ENCODE results near the gene ASPSCR1. TPM values are rescaled to one million over a fixed set of nuclear protein-coding genes. Genes with fewer than 3 reads are reported as not detected.

Gene ASPSCR1
- total and polyA plus RNA-seq, 10 of the 15 experiments (the other 5 are each of a cell fraction or from before 2014, with no cell fraction given): 1.5 to 48.4 (median 25.4) TPM

DNA sequence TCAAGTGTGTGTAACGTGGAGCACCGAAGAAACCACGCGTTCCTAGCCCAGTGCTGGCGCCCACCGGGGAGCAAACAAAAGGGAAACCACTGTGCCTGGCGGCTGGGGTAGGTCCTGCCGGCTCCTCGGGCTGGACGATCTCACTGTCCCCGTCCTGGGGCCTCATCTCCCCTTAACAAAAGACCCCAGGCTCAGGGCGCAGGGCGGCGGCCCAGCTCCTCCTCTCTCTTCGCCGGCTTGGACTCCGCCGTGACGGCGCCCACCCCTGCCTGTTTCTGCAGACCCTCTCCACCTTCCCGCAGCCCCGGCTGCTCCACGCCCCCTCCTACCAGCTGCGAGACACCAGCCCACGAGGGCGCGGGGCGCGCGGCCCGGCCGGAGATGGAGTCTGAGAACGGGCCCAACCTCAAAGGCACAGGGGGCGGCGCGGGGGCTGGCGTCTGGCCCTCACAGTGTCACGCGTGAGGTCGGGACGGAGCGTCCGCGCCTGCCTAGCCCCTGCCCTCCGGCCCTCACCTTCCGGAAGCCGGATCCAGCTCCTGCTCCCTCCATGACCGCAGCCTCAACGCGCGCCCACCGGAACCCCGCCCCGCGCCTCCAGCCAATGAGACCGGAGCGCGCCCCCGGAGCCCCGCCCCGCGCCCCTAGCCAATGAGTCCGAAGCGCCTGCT lies 45.0 kb downstream of the ASPSCR1 start, which contains the start of gene CENPX (continued):
- TF ChIP-seq BHLHE40 (IDR thresholded peaks at IDR 0.05; ENCODE audit: borderline replicate concordance in 1 of 2, low read depth in 2 of 2, low read length in 1 of 2): peak; percentile 6 to 67; a peak in 2 of 4 replicates
- no peak for TF ChIP-seq IKZF2 (IDR thresholded peaks at IDR 0.05)
- TF ChIP-seq, protein P1, sequence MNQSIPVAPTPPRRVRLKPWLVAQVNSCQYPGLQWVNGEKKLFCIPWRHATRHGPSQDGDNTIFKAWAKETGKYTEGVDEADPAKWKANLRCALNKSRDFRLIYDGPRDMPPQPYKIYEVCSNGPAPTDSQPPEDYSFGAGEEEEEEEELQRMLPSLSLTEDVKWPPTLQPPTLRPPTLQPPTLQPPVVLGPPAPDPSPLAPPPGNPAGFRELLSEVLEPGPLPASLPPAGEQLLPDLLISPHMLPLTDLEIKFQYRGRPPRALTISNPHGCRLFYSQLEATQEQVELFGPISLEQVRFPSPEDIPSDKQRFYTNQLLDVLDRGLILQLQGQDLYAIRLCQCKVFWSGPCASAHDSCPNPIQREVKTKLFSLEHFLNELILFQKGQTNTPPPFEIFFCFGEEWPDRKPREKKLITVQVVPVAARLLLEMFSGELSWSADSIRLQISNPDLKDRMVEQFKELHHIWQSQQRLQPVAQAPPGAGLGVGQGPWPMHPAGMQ (IDR thresholded peaks at IDR 0.05; ENCODE audit: borderline replicate concordance): no peak
- 0 out of 3 replicates have a peak, but pooled peaks of 1 of the 2 experiments have one; percentile 14 for TF ChIP-seq EGR1 (IDR thresholded peaks at IDR 0.05; ENCODE audit: borderline replicate concordance in 1 of 2, low read depth in 2 of 2, low read length in 2 of 2)
- no peak for TF ChIP-seq NFYA (IDR thresholded peaks at IDR 0.05; ENCODE audit: borderline replicate concordance, low read depth, low read length)
- TF ChIP-seq LARP7 (IDR thresholded peaks at IDR 0.05): peak; percentile 81
- no peak for TF ChIP-seq CEBPB (IDR thresholded peaks at IDR 0.05; ENCODE audit: borderline replicate concordance in 1 of 2, low read depth in 2 of 2, low read length in 2 of 2)
- TF ChIP-seq, protein P2, sequence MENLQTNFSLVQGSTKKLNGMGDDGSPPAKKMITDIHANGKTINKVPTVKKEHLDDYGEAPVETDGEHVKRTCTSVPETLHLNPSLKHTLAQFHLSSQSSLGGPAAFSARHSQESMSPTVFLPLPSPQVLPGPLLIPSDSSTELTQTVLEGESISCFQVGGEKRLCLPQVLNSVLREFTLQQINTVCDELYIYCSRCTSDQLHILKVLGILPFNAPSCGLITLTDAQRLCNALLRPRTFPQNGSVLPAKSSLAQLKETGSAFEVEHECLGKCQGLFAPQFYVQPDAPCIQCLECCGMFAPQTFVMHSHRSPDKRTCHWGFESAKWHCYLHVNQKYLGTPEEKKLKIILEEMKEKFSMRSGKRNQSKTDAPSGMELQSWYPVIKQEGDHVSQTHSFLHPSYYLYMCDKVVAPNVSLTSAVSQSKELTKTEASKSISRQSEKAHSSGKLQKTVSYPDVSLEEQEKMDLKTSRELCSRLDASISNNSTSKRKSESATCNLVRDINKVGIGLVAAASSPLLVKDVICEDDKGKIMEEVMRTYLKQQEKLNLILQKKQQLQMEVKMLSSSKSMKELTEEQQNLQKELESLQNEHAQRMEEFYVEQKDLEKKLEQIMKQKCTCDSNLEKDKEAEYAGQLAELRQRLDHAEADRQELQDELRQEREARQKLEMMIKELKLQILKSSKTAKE (IDR thresholded peaks at IDR 0.05; ENCODE audit: low read depth, poor library complexity, severe bottlenecking): no peak
- TF ChIP-seq POU2F2 (IDR thresholded peaks at IDR 0.05; ENCODE audit: borderline replicate concordance, low read depth, low read length): no peak
- TF ChIP-seq MXI1 (IDR thresholded peaks at IDR 0.05; ENCODE audit: low read depth, low read length): peak; percentile 39
- TF ChIP-seq SIN3A (IDR thresholded peaks at IDR 0.05; ENCODE audit: low read depth, low read length): peak; percentile 78
- peak; percentile 73 for TF ChIP-seq RUNX3 (IDR thresholded peaks at IDR 0.05; ENCODE audit: low read length)
- TF ChIP-seq, protein P3, sequence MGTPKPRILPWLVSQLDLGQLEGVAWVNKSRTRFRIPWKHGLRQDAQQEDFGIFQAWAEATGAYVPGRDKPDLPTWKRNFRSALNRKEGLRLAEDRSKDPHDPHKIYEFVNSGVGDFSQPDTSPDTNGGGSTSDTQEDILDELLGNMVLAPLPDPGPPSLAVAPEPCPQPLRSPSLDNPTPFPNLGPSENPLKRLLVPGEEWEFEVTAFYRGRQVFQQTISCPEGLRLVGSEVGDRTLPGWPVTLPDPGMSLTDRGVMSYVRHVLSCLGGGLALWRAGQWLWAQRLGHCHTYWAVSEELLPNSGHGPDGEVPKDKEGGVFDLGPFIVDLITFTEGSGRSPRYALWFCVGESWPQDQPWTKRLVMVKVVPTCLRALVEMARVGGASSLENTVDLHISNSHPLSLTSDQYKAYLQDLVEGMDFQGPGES (IDR thresholded peaks at IDR 0.05): no peak
- TF ChIP-seq NR2C2 (IDR thresholded peaks at IDR 0.05; ENCODE audit: borderline replicate concordance, control insufficient read depth, insufficient read length, low read depth): no peak
- peak; percentile 58; the same call in 1 of the 2 replicates for TF ChIP-seq IKZF1 (conservative IDR thresholded peaks at IDR 0.05)
- TF ChIP-seq, protein P4, sequence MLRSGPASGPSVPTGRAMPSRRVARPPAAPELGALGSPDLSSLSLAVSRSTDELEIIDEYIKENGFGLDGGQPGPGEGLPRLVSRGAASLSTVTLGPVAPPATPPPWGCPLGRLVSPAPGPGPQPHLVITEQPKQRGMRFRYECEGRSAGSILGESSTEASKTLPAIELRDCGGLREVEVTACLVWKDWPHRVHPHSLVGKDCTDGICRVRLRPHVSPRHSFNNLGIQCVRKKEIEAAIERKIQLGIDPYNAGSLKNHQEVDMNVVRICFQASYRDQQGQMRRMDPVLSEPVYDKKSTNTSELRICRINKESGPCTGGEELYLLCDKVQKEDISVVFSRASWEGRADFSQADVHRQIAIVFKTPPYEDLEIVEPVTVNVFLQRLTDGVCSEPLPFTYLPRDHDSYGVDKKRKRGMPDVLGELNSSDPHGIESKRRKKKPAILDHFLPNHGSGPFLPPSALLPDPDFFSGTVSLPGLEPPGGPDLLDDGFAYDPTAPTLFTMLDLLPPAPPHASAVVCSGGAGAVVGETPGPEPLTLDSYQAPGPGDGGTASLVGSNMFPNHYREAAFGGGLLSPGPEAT (IDR thresholded peaks at IDR 0.05; ENCODE audit: low read depth): no peak
- peak; percentile 64 for TF ChIP-seq YY1 (IDR thresholded peaks at IDR 0.05; ENCODE audit: low read depth, low read length)
- no peak for TF ChIP-seq MYC (IDR thresholded peaks at IDR 0.05; ENCODE audit: insufficient read depth, insufficient read length, insufficient replicate concordance, low read length, severe bottlenecking)
- peak; percentile 60; the same call in 1 of the 2 replicates for TF ChIP-seq NR2F1 (conservative IDR thresholded peaks at IDR 0.05)
- peak; percentile 82 for TF ChIP-seq POLR2A (IDR thresholded peaks at IDR 0.05; ENCODE audit: low read depth, low read length)
- TF ChIP-seq BACH1 (IDR thresholded peaks at IDR 0.05; ENCODE audit: borderline replicate concordance): peak; percentile 40; the same call in 1 of the 2 replicates
- no peak for TF ChIP-seq BRCA1 (IDR thresholded peaks at IDR 0.05; ENCODE audit: low read depth, low read length)
- peak; percentile 37; the same call in 1 of the 2 replicates for TF ChIP-seq POLR2AphosphoS5 (IDR thresholded peaks at IDR 0.05; ENCODE audit: low read length)
- TF ChIP-seq STAT3 (IDR thresholded peaks at IDR 0.05; ENCODE audit: low read depth, low read length): no peak
- TF ChIP-seq ETV6 (conservative IDR thresholded peaks at IDR 0.05 in 1 of 2, IDR thresholded peaks at IDR 0.05 in 1 of 2; ENCODE audit: borderline replicate concordance in 1 of 2, low read depth in 1 of 2): no peak
